ENCODE data around the gene PEPD. TPM values are rescaled to one million over a fixed set of nuclear protein-coding genes. Genes with fewer than 3 reads are reported as not detected.
"Not testable (repeated sequence)": the region's sequence is repeated elsewhere in the genome, so short reads cannot be mapped to it uniquely, and the experiment has no call there.

PEPD gene
- total RNA-seq, 1 experiment from 2014 or later: 116 TPM

- H3K9me3 Mint-ChIP-seq (ENCODE audit: unreplicated experiment): no peaks in the 10 kb centered on the region
- H3K4me1 Mint-ChIP-seq (ENCODE audit: low read depth, unreplicated experiment): no peaks in the 10 kb centered on the region
- no peak overlapping the region for H3K4me3 Mint-ChIP-seq (ENCODE audit: unreplicated experiment)
- H3K36me3 Mint-ChIP-seq (ENCODE audit: insufficient read depth, unreplicated experiment): no peaks in the 10 kb centered on the region
- H3K4me1 ChIP-seq: no peaks in the 10 kb centered on the region
- no peaks in the 10 kb centered on the region for H3K36me3 ChIP-seq (ENCODE audit: control insufficient read depth, insufficient read depth, low read length)
- no peak overlapping the region for H3K4me3 ChIP-seq (ENCODE audit: low read depth, low read length)
- intact Hi-C loops (cut with micrococcal nuclease; ENCODE audit: unreplicated experiment): no loop called here
- POLR2A ChIA-PET: no interaction called here
- no TSS peak for BruUV-seq (replicated peaks)
- DNase-seq: peak in 1 of 2 experiments; percentile 14
- peaks cover 13% of the 10 kb centered on the region for H3K27me3 Mint-ChIP-seq (ENCODE audit: insufficient read depth, unreplicated experiment)
- H3K9me3 ChIP-seq: no peaks in the 10 kb centered on the region
- no peak for TF ChIP-seq CTCF (IDR thresholded peaks at IDR 0.05; ENCODE audit: insufficient read depth in 1 of 2, low read depth in 1 of 2, low read length in 1 of 2, severe bottlenecking in 1 of 2, unreplicated experiment in 1 of 2)
- no peaks in the 10 kb centered on the region; the same call in none of the 2 replicates for H3K27me3 ChIP-seq (replicated peaks; ENCODE audit: control insufficient read depth, insufficient read depth, low read length)
- no peak overlapping the region for H3K27ac Mint-ChIP-seq (ENCODE audit: unreplicated experiment)
- CTCF ChIA-PET: no interaction called here
Observed at GRCh38 chr19:33564836-33565338, 43.3 kb upstream of the PEPD start.

- intact Hi-C loops (cut with micrococcal nuclease; ENCODE audit: unreplicated experiment): no loop called here
- POLR2A ChIA-PET: no interaction called here
- no TSS peak for BruUV-seq (replicated peaks)
Observed at GRCh38 chr19:33562636-33563035, 41.0 kb upstream of the PEPD start.

GRCh38 chr19:33561666-33562065, 40.1 kb upstream of the PEPD start:
- H3K36me3 ChIP-seq (ENCODE audit: control insufficient read depth, insufficient read depth, low read length); DNase-seq; H3K4me3 ChIP-seq (ENCODE audit: low read depth, low read length); H3K9me3 ChIP-seq; POLR2A ChIA-PET; H3K4me1 ChIP-seq; H3K27me3 ChIP-seq (replicated peaks; ENCODE audit: control insufficient read depth, insufficient read depth, low read length); intact Hi-C loops (cut with micrococcal nuclease; ENCODE audit: unreplicated experiment); H3K27ac Mint-ChIP-seq (ENCODE audit: unreplicated experiment); BruUV-seq (replicated peaks); H3K36me3 Mint-ChIP-seq (ENCODE audit: insufficient read depth, unreplicated experiment); H3K9me3 Mint-ChIP-seq (ENCODE audit: unreplicated experiment); CTCF ChIA-PET; H3K4me3 Mint-ChIP-seq (ENCODE audit: unreplicated experiment); H3K4me1 Mint-ChIP-seq (ENCODE audit: low read depth, unreplicated experiment): not testable (repeated sequence)
- peaks cover 22% of the 10 kb centered on the region for H3K27me3 Mint-ChIP-seq (ENCODE audit: insufficient read depth, unreplicated experiment)

More at GRCh38 chr19:33562636-33563035, 41.0 kb upstream of the PEPD start:
- CTCF ChIA-PET: no interaction called here
- Mint-ChIP-seq H3K27me3 (ENCODE audit: insufficient read depth, unreplicated experiment) (peaks cover 19% of the 10 kb centered on the region), H3K36me3 (ENCODE audit: insufficient read depth, unreplicated experiment) (no peaks in the 10 kb centered on the region), H3K27ac (ENCODE audit: unreplicated experiment) (no peak overlapping the region), H3K4me3 (ENCODE audit: unreplicated experiment) (no peak overlapping the region), H3K9me3 (ENCODE audit: unreplicated experiment) (no peaks in the 10 kb centered on the region), H3K4me1 (ENCODE audit: low read depth, unreplicated experiment) (no peaks in the 10 kb centered on the region)
- Histone ChIP-seq H3K4me1 (no peaks in the 10 kb centered on the region), H3K36me3 (ENCODE audit: control insufficient read depth, insufficient read depth, low read length) (no peaks in the 10 kb centered on the region), H3K27me3 (replicated peaks; ENCODE audit: control insufficient read depth, insufficient read depth, low read length) (no peaks in the 10 kb centered on the region; the same call in none of the 2 replicates), H3K4me3 (ENCODE audit: low read depth, low read length) (no peak overlapping the region), H3K9me3 (no peaks in the 10 kb centered on the region)
- no peak for DNase-seq
- no peak for TF ChIP-seq CTCF (IDR thresholded peaks at IDR 0.05; ENCODE audit: insufficient read depth in 1 of 2, low read depth in 1 of 2, low read length in 1 of 2, severe bottlenecking in 1 of 2, unreplicated experiment in 1 of 2)

GRCh38 chr19:33561261-33561660, 39.7 kb upstream of the PEPD start:
- H3K27me3 ChIP-seq (replicated peaks; ENCODE audit: control insufficient read depth, insufficient read depth, low read length): no peaks in the 10 kb centered on the region; the same call in none of the 2 replicates
- Mint-ChIP-seq H3K4me1 (ENCODE audit: low read depth, unreplicated experiment) (no peaks in the 10 kb centered on the region), H3K36me3 (ENCODE audit: insufficient read depth, unreplicated experiment) (no peaks in the 10 kb centered on the region), H3K4me3 (ENCODE audit: unreplicated experiment) (no peak overlapping the region), H3K27me3 (ENCODE audit: insufficient read depth, unreplicated experiment) (peaks cover 22% of the 10 kb centered on the region), H3K27ac (ENCODE audit: unreplicated experiment) (no peak overlapping the region), H3K9me3 (ENCODE audit: unreplicated experiment) (no peaks in the 10 kb centered on the region)
- H3K4me3 ChIP-seq (ENCODE audit: low read depth, low read length): no peak overlapping the region
- TF ChIP-seq CTCF (IDR thresholded peaks at IDR 0.05; ENCODE audit: insufficient read depth in 1 of 2, low read depth in 1 of 2, low read length in 1 of 2, severe bottlenecking in 1 of 2, unreplicated experiment in 1 of 2): no peak
- DNase-seq: no peak
- H3K36me3 ChIP-seq (ENCODE audit: control insufficient read depth, insufficient read depth, low read length): no peaks in the 10 kb centered on the region
- no peaks in the 10 kb centered on the region for H3K9me3 ChIP-seq
- BruUV-seq (replicated peaks): no TSS peak
- ChIA-PET POLR2A (no interaction called here), CTCF (no interaction called here)
- intact Hi-C loops (cut with micrococcal nuclease; ENCODE audit: unreplicated experiment): no loop called here
- no peaks in the 10 kb centered on the region for H3K4me1 ChIP-seq
